ENCODE results near the gene LCE1E.

The LCE1E gene

GRCh38 chr1:152783095-152783494 lies 3.0 kb upstream of the LCE1E start:
- no peak for DNase-seq (ENCODE audit: low spot score)
- TF ChIP-seq, protein P1, sequence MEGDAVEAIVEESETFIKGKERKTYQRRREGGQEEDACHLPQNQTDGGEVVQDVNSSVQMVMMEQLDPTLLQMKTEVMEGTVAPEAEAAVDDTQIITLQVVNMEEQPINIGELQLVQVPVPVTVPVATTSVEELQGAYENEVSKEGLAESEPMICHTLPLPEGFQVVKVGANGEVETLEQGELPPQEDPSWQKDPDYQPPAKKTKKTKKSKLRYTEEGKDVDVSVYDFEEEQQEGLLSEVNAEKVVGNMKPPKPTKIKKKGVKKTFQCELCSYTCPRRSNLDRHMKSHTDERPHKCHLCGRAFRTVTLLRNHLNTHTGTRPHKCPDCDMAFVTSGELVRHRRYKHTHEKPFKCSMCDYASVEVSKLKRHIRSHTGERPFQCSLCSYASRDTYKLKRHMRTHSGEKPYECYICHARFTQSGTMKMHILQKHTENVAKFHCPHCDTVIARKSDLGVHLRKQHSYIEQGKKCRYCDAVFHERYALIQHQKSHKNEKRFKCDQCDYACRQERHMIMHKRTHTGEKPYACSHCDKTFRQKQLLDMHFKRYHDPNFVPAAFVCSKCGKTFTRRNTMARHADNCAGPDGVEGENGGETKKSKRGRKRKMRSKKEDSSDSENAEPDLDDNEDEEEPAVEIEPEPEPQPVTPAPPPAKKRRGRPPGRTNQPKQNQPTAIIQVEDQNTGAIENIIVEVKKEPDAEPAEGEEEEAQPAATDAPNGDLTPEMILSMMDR (IDR thresholded peaks at IDR 0.05; ENCODE audit: extremely low read depth, missing control alignments), result no peak

DNA sequence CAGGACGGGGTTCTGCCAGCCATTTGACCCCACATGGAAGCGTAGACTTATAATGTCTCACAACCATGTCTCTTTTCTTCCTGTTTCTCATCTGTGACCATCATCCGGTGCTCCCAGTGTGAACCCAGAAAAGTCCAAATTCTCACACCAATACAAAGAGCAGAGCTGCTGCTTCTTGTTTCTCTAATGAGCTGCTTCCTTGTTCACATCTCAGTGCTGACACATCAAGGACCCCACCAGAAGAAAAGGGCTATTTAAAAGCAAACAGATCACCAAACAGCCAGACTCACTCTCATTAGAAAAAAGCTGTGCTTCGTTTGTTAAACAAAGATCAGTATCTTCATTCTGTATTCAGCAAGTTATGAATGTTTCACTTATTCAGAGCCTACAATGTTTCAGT lies 9.6 kb downstream of the LCE1E start:
- no peak for DNase-seq (ENCODE audit: low spot score)
- TF ChIP-seq, protein P1 (IDR thresholded peaks at IDR 0.05; ENCODE audit: extremely low read depth, missing control alignments), result no peak

DNA sequence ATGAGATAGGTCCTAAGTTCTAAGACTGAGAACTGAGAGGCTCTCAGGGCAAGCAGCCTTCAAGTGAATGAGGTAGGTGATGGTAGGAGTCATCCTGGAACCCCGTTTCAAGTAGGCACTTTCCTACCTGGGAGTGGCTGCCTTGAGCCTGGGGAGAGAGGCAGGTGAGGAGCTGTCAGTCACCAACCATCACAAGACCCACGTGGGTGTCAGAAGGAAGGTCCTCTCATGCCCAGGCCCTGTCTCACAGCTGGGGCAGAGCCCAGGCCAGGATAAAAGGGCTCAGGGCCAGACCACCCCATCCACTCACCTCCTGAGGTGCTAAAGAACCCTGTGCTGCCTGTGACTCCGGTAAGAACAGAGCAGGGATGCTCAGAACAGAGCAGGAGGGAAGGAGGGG lies 10.4 kb downstream of the LCE1E start, which contains the start of gene LCE1D:
Gene LCE1D, plus strand, starts transcription at position 301 of the 400 bp plus-strand sequence. CDS start 1,074 bp downstream, outside the sequence.
- TF ChIP-seq, protein P1 (IDR thresholded peaks at IDR 0.05; ENCODE audit: extremely low read depth, missing control alignments), result no peak
- DNase-seq (ENCODE audit: low spot score), result no peak

DNA sequence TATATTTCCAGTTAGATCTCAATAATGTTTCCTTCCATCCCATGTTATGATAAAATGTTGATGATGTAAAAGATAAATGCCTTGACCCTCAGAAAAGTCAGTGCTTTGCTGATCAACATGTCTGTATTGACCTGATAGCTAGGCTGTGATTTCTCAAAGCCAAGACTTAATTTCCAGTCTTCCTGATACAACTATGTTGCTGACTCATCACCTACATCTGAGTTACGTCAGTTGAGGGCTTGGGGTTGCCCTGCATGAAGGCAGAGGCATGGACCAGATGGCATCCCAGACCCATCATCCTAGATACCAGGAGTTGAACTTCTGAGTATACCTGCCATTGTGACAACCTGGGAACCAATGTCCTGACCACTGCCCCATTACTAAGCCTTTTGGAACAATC lies 15.3 kb downstream of the LCE1E start:
- TF ChIP-seq, protein P1 (IDR thresholded peaks at IDR 0.05; ENCODE audit: extremely low read depth, missing control alignments), result no peak
- DNase-seq (ENCODE audit: low spot score), result no peak

- DNase-seq (ENCODE audit: low spot score), result no peak
Measured at GRCh38 chr1:152806576-152806975, 20.5 kb downstream of the LCE1E start, which contains the start of gene LCE1C. LCE1C (minus strand) TSS chr1:152806651; CDS start chr1:152805478, 1,173 bp downstream.

DNA sequence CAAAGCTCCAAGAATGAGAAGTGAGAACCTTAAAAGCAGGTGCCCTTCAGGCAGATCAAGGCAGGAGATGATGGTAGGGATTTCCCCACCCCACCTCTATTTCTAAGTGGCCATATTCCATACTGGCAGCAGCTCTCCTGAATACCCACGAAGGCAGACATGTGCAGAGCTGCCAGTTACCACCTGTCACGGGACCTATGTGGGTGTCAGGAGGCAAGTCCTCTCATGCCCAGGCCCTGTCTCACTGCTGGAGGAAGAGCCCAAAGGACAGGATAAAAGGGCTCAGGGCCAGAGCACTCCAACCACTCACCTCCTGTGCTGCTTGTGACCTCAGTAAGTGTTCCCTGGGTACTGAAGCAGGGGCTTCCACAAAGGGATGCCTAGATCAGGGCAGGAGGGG lies 25.0 kb downstream of the LCE1E start:
- no peak for DNase-seq (ENCODE audit: low spot score)
- TF ChIP-seq, protein P1 (IDR thresholded peaks at IDR 0.05; ENCODE audit: extremely low read depth, missing control alignments), result no peak

More at GRCh38 chr1:152806576-152806975, 20.5 kb downstream of the LCE1E start, which contains the start of gene LCE1C:
- TF ChIP-seq, protein P1 (IDR thresholded peaks at IDR 0.05; ENCODE audit: extremely low read depth, missing control alignments), result no peak

- TF ChIP-seq, protein P1 (IDR thresholded peaks at IDR 0.05; ENCODE audit: extremely low read depth, missing control alignments), result no peak
- DNase-seq (ENCODE audit: low spot score), result no peak
Measured at GRCh38 chr1:152811671-152812070, 25.6 kb downstream of the LCE1E start, which contains the start of gene LCE1B. LCE1B (plus strand) TSS chr1:152811971; CDS start chr1:152812447, 476 bp downstream.

Data from GM20000 (cell line).